IPS-20b (cell line): Measurements from ENCODE around the gene RARG.
"Not testable (repeated sequence)": the region's sequence is repeated elsewhere in the genome, so short reads cannot be mapped to it uniquely, and the experiment has no call there.

Experiments
- H3K27ac ChIP-seq: one replicate; pipeline ENCODE4 v1.5.1; 2013; ENCODE audit warnings: low read length
- H3K27me3 ChIP-seq: 2 replicates; pipeline ENCODE4 v1.6.1; 2013; ENCODE audit warnings: mild to moderate bottlenecking, low read length, inconsistent platforms; ENCODE audit not compliant: insufficient read depth
- H3K36me3 ChIP-seq: 2 replicates; pipeline ENCODE4 v1.6.1; 2013; ENCODE audit warnings: low read depth, mild to moderate bottlenecking, inconsistent platforms, low read length, moderate library complexity; ENCODE audit not compliant: insufficient read depth
- H3K4me1 ChIP-seq: 2 replicates; pipeline ENCODE4 v1.6.1; 2013; ENCODE audit warnings: mild to moderate bottlenecking, control low read depth, inconsistent platforms, low read length, moderate library complexity; ENCODE audit not compliant: insufficient read depth
- H3K4me3 ChIP-seq: 2 replicates; pipeline ENCODE4 v1.5.1; 2013; ENCODE audit warnings: mild to moderate bottlenecking, low read length, inconsistent platforms
- H3K9ac ChIP-seq: 2 replicates; pipeline ENCODE4 v1.6.1; 2013; ENCODE audit warnings: low read depth, mild to moderate bottlenecking, inconsistent platforms, low read length, moderate library complexity
- H3K9me3 ChIP-seq: 2 replicates; pipeline ENCODE4 v1.6.1; 2013; ENCODE audit warnings: mild to moderate bottlenecking, low read depth, low read length, inconsistent platforms; ENCODE audit not compliant: insufficient read depth

The RARG gene

GRCh38 chr12:53212931-53213330, 19.1 kb downstream of the RARG start:
- no peak overlapping the region for H3K4me3 ChIP-seq
- no peak overlapping the region for H3K9ac ChIP-seq
- H3K4me1 ChIP-seq = peaks cover 39% of the 10 kb centered on the region
- peaks cover 53% of the 10 kb centered on the region for H3K36me3 ChIP-seq
- H3K9me3 ChIP-seq = no peaks in the 10 kb centered on the region
- H3K27me3 ChIP-seq = peaks cover 8% of the 10 kb centered on the region
- H3K27ac ChIP-seq = no peak overlapping the region

- no peaks in the 10 kb centered on the region for H3K27me3 ChIP-seq
- no peak overlapping the region for H3K9ac ChIP-seq
- peaks cover 53% of the 10 kb centered on the region for H3K36me3 ChIP-seq
- H3K4me3 ChIP-seq = no peak overlapping the region
- no peak overlapping the region for H3K27ac ChIP-seq
- no peaks in the 10 kb centered on the region for H3K9me3 ChIP-seq
- H3K4me1 ChIP-seq = peaks cover 35% of the 10 kb centered on the region
Observed at GRCh38 chr12:53211476-53212381, 20.3 kb downstream of the RARG start.

GRCh38 chr12:53210843-53211242, 21.2 kb downstream of the RARG start:
- H3K27ac ChIP-seq = no peak overlapping the region
- H3K27me3 ChIP-seq = no peaks in the 10 kb centered on the region
- peaks cover 53% of the 10 kb centered on the region for H3K36me3 ChIP-seq
- H3K4me3 ChIP-seq = no peak overlapping the region
- H3K9me3 ChIP-seq = no peaks in the 10 kb centered on the region
- no peak overlapping the region for H3K9ac ChIP-seq
- H3K4me1 ChIP-seq = peaks cover 26% of the 10 kb centered on the region

GRCh38 chr12:53208877-53209463, 23.0 kb downstream of the RARG start:
- no peak overlapping the region for H3K4me3 ChIP-seq
- H3K9ac ChIP-seq = no peak overlapping the region

GRCh38 chr12:53208435-53208834, 23.6 kb downstream of the RARG start:
- peaks cover 32% of the 10 kb centered on the region for H3K36me3 ChIP-seq
- no peak overlapping the region for H3K4me3 ChIP-seq
- H3K9me3 ChIP-seq = no peaks in the 10 kb centered on the region
- H3K9ac ChIP-seq = no peak overlapping the region
- H3K27me3 ChIP-seq = no peaks in the 10 kb centered on the region
- peaks cover 3% of the 10 kb centered on the region; the same call in 1 of the 2 replicates for H3K4me1 ChIP-seq
- no peak overlapping the region for H3K27ac ChIP-seq

More at GRCh38 chr12:53208877-53209463, 23.0 kb downstream of the RARG start:
- H3K27ac ChIP-seq = no peak overlapping the region
- H3K27me3 ChIP-seq = no peaks in the 10 kb centered on the region
- H3K36me3 ChIP-seq = peaks cover 37% of the 10 kb centered on the region
- peaks cover 8% of the 10 kb centered on the region; the same call in 1 of the 2 replicates for H3K4me1 ChIP-seq
- H3K9me3 ChIP-seq = no peaks in the 10 kb centered on the region

GRCh38 chr12:53207042-53207441, 25.0 kb downstream of the RARG start, which contains the start of gene ITGB7:
TSS of gene ITGB7 (minus strand) at chr12:53207251. CDS start at chr12:53200443, 6,808 bp downstream.
- Histone ChIP-seq H3K36me3 (peaks cover 21% of the 10 kb centered on the region), H3K4me3 (no peak within 1 kb of the TSS), H3K4me1 (peaks cover 3% of the 10 kb centered on the region; the same call in 1 of the 2 replicates), H3K27me3 (no peaks in the 10 kb centered on the region), H3K9ac (no peak within 1 kb of the TSS), H3K27ac (no peak within 1 kb of the TSS), H3K9me3 (no peaks in the 10 kb centered on the region)

GRCh38 chr12:53205747-53206419, 26.1 kb downstream of the RARG start:
- H3K4me3 ChIP-seq = no peak overlapping the region
- H3K9ac ChIP-seq = no peak overlapping the region
- peaks cover 3% of the 10 kb centered on the region; the same call in 1 of the 2 replicates for H3K4me1 ChIP-seq

GRCh38 chr12:53204351-53204750, 27.7 kb downstream of the RARG start:
- Histone ChIP-seq H3K4me3 (no peak overlapping the region), H3K27me3 (peaks cover 18% of the 10 kb centered on the region; the same call in 1 of the 2 replicates), H3K27ac (no peak overlapping the region), H3K36me3 (no peaks in the 10 kb centered on the region), H3K4me1 (peaks cover 3% of the 10 kb centered on the region; the same call in 1 of the 2 replicates), H3K9me3 (no peaks in the 10 kb centered on the region), H3K9ac (no peak overlapping the region)

More at GRCh38 chr12:53205747-53206419, 26.1 kb downstream of the RARG start:
- Histone ChIP-seq H3K27me3 (peaks cover 7% of the 10 kb centered on the region; the same call in 1 of the 2 replicates), H3K27ac (no peak overlapping the region), H3K36me3 (peaks cover 9% of the 10 kb centered on the region; the same call in 1 of the 2 replicates), H3K9me3 (no peaks in the 10 kb centered on the region)

- not testable (repeated sequence) for H3K9ac ChIP-seq, H3K36me3 ChIP-seq, H3K4me3 ChIP-seq, H3K9me3 ChIP-seq, H3K4me1 ChIP-seq, H3K27ac ChIP-seq
- peaks cover 38% of the 10 kb centered on the region for H3K27me3 ChIP-seq
Observed at GRCh38 chr12:53202316-53202715, 29.7 kb downstream of the RARG start.

- Histone ChIP-seq H3K36me3 (no peaks in the 10 kb centered on the region), H3K9ac (no peak overlapping the region), H3K27me3 (peaks cover 45% of the 10 kb centered on the region), H3K4me3 (no peak overlapping the region), H3K9me3 (no peaks in the 10 kb centered on the region), H3K27ac (no peak overlapping the region), H3K4me1 (no peaks in the 10 kb centered on the region)
Observed at GRCh38 chr12:53201639-53202038, 30.4 kb downstream of the RARG start.

GRCh38 chr12:53201177-53201541, 30.9 kb downstream of the RARG start:
- H3K27ac ChIP-seq = no peak overlapping the region
- H3K9me3 ChIP-seq = no peaks in the 10 kb centered on the region
- peaks cover 50% of the 10 kb centered on the region for H3K27me3 ChIP-seq
- H3K9ac ChIP-seq = no peak overlapping the region
- no peaks in the 10 kb centered on the region for H3K4me1 ChIP-seq
- H3K4me3 ChIP-seq = no peak overlapping the region
- no peaks in the 10 kb centered on the region for H3K36me3 ChIP-seq
